Adrenal gland (tissue), 12 donors: ENCODE measurements around the gene KRT77. TPM values are rescaled to one million over a fixed set of nuclear protein-coding genes. Genes with fewer than 3 reads are reported as not detected.

Experiments
- DNase-seq, 7 donors: peaks; one replicate each; pipeline ENCODE4 v3.0.0-alpha.2; 2019 to 2020
- H3K27ac ChIP-seq, 5 donors: fragments of 200-600 bp; sonication (generic) in 4 of 5; 1 replicate in 3 of 5; 2 replicates in 2 of 5; pipeline versions ENCODE4 v1.5.1 to v1.8.0; 2016 to 2020; ENCODE audit warnings: mild to moderate bottlenecking in 1 of 5
- H3K27me3 ChIP-seq: fragments of 200-600 bp; 2 replicates; pipeline ENCODE4 v1.8.0; 2021
- H3K36me3 ChIP-seq, 2 donors: fragments of 200-600 bp; replicated peaks in 1 of 2; 1 replicate in 1 of 2; 2 replicates in 1 of 2; pipeline versions ENCODE4 v1.5.1 to v1.8.0; 2018 to 2022
- H3K4me1 ChIP-seq, 2 donors: fragments of 200-600 bp; replicated peaks in 1 of 2; 1 replicate in 1 of 2; 2 replicates in 1 of 2; pipeline versions ENCODE4 v1.5.1 to v1.8.0; 2018 to 2021
- H3K4me3 ChIP-seq, 4 donors: fragments of 200-600 bp; sonication (generic) in 3 of 4; one replicate each; pipeline ENCODE4 v1.5.1; 2016 to 2018
- H3K9me3 ChIP-seq, 3 donors: fragments of 200-600 bp; sonication (generic) in 1 of 3; replicated peaks in 1 of 3; 1 replicate in 2 of 3; 2 replicates in 1 of 3; pipeline versions ENCODE4 v1.5.1 to v1.8.0; 2016 to 2021
- POLR2A ChIP-seq, 2 donors: fragments of 450-650 bp; IDR thresholded peaks; one replicate each; pipeline ENCODE4 v1.6.1; 2017; ENCODE audit warnings: antibody characterized with exemption in 2 of 2, mild to moderate bottlenecking in 2 of 2, moderate library complexity in 1 of 2
- WGBS, 4 donors: extraction: QIAGEN DNeasy Blood & Tissue Kit in 2 of 4; methylation state at CpG; one replicate each; pipeline versions ENCODE4 v1.1.5 to v1.1.7; 2013 to 2017; 5-methylcytosine and 5-hydroxymethylcytosine counted together
- intact Hi-C, 2 donors: fragments of 100-400 bp; cut with DNase I; formaldehyde crosslinking; loops; one replicate each; pipeline versions ENCODE4 v1.14.1 to v1.15.0; 2022 to 2023
- polyA plus RNA-seq, 3 donors: library from polyadenylated mRNA; stranded (reverse); fragments of 200-250 nt in 2 of 3; fragments of 350-450 nt in 1 of 3; fragmentation: Illumina TruSeq in 1 of 3; extraction: RNeasy Lipid Tissue Mini Kit (QIAGEN cat#74804) in 1 of 3; gene quantifications; one replicate each; pipeline ENCODE4 v1.2.3, GENCODE V29; 2013 to 2014
- total RNA-seq, 9 donors: library from RNA; depleted of rRNA in 4 of 9; stranded (reverse); fragments of >200 nt in 4 of 9; fragments of 120-200 nt in 1 of 9; fragmentation: NEBNext Ultra II Directional in 1 of 9; extraction: Animal tissue kit (Norgen Biotek cat#: 25700) in 1 of 9; gene quantifications; one replicate each; pipeline versions ENCODE4 v1.1.0 to v1.2.4, GENCODE V29; 2013 to 2023
- TF ChIP-seq, protein P1 (sequence below), 6 experiments: fragments of 450-650 bp in 4 of 6; fragments of 200-600 bp in 2 of 6; sonication (generic) in 1 of 6; IDR thresholded peaks; 1 replicate in 5 of 6; 2 replicates in 1 of 6; pipeline versions ENCODE4 v1.5.1 to v1.8.0; 2016 to 2021; ENCODE audit warnings: antibody characterized with exemption in 6 of 6, mild to moderate bottlenecking in 2 of 6, moderate library complexity in 1 of 6
- donor health status: healthy with polysubstance abuse.
- donor health status: Bipolar disorder and iron deficiency.
- donor health status: DM: yes; HTN: yes; CAD: no.
- donor health status: DM: no; HTN: no; CAD: no.
- donor health status: DM: no; HTN: no; CAD: no.
- donor health status: DM: yes; HTN: yes; CAD: no.

The KRT77 gene
- total and polyA plus RNA-seq, 12 donors = not detected

DNA sequence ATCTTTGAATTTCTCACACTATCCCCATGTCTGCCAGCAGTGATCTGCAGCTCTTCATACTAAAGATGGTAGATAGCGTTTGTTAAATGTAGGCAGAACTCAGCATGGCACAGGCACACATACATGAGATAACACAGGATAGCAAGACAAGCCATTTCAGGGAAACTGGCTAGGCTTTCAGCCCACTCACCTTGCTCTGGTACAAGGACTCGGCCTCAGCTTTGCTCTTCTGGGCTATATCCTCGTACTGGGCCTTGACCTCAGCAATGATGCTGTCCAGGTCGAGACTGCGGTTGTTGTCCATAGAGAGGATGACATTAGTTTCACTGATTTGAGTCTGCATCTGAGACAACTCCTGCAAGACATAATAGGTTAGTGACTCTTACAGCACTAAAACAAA is 26.2 kb downstream of the KRT77 start:
- intact Hi-C loops = no loop called here
- WGBS, 4 donors = 84 to 88% (median 86%) methylated on average over 5 of the region's 5 CpGs

DNA sequence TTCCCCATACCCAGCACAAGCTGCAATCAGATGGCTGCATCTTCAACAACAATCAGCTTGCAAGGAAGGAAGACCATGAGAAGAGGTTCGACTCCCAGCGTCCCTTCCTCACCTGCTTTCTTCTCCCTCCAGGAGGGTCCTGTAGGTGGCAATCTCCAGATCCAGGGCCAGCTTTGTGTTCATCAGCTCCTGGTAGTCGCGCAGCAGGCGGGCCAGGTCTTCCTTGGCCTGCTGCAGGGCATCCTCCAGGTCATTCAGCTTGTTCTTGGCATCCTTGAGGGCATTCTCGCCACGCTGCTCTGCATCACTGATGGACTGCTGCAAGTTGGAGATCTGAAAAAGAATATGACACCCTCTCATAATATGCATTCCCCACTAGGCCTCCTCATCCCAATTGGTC is 27.2 kb downstream of the KRT77 start:
- no peak for DNase-seq
- Histone ChIP-seq H3K27me3 (peaks cover 14% of the 10 kb centered on the region), H3K27ac (no peak overlapping the region), H3K4me3 (no peak overlapping the region), H3K36me3 (no peaks in the 10 kb centered on the region), H3K9me3 (no peaks in the 10 kb centered on the region), H3K4me1 (no peaks in the 10 kb centered on the region)
- intact Hi-C loops = no loop called here
- TF ChIP-seq, protein P1, sequence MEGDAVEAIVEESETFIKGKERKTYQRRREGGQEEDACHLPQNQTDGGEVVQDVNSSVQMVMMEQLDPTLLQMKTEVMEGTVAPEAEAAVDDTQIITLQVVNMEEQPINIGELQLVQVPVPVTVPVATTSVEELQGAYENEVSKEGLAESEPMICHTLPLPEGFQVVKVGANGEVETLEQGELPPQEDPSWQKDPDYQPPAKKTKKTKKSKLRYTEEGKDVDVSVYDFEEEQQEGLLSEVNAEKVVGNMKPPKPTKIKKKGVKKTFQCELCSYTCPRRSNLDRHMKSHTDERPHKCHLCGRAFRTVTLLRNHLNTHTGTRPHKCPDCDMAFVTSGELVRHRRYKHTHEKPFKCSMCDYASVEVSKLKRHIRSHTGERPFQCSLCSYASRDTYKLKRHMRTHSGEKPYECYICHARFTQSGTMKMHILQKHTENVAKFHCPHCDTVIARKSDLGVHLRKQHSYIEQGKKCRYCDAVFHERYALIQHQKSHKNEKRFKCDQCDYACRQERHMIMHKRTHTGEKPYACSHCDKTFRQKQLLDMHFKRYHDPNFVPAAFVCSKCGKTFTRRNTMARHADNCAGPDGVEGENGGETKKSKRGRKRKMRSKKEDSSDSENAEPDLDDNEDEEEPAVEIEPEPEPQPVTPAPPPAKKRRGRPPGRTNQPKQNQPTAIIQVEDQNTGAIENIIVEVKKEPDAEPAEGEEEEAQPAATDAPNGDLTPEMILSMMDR (IDR thresholded peaks at IDR 0.05) = no peak
- no peak for TF ChIP-seq POLR2A (IDR thresholded peaks at IDR 0.05)
- WGBS, 4 donors = 81 to 94% (median 90%) methylated on average over 7 of the region's 7 CpGs

More for the DNA sequence above, 26.2 kb downstream of the KRT77 start:
- Histone ChIP-seq H3K27me3 (peaks cover 18% of the 10 kb centered on the region), H3K36me3 (no peaks in the 10 kb centered on the region), H3K27ac (no peak overlapping the region), H3K4me1 (no peaks in the 10 kb centered on the region), H3K4me3 (no peak overlapping the region), H3K9me3 (no peaks in the 10 kb centered on the region)
- TF ChIP-seq, protein P1 (IDR thresholded peaks at IDR 0.05) = no peak
- no peak for TF ChIP-seq POLR2A (IDR thresholded peaks at IDR 0.05)
- DNase-seq = no peak

DNA sequence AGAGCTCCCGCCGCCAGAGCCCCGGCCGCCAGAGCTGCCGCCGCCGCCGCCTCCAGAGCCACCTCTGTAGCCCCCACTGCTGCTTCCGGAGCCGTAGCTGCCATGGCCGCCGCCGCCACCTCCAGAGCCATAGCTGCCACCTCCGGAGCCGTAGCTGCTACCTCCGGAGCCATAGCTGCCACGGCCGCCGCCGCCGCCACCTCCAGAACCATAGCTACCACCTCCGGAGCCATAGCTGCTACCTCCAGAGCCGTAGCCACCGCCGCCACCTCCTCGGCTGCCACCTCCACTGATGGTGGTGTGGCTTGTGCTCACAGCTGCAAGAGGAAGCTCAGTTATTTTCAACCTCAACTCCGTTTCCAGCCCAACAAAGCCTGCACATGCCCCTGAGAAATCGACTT is 28.0 kb downstream of the KRT77 start:
- intact Hi-C loops = no loop called here
- peaks cover 13% of the 10 kb centered on the region for H3K27me3 ChIP-seq
- 90 to 93% (median 92%) methylated on average over 11 to 28 of the region's 28 CpGs for WGBS, 4 donors
- H3K27ac ChIP-seq = no peak overlapping the region
- no peaks in the 10 kb centered on the region for H3K9me3 ChIP-seq
- TF ChIP-seq, protein P1 (IDR thresholded peaks at IDR 0.05) = no peak
- no peak for TF ChIP-seq POLR2A (IDR thresholded peaks at IDR 0.05)
- no peaks in the 10 kb centered on the region for H3K36me3 ChIP-seq
- no peak overlapping the region for H3K4me3 ChIP-seq
- no peak for DNase-seq
- no peaks in the 10 kb centered on the region for H3K4me1 ChIP-seq

DNA sequence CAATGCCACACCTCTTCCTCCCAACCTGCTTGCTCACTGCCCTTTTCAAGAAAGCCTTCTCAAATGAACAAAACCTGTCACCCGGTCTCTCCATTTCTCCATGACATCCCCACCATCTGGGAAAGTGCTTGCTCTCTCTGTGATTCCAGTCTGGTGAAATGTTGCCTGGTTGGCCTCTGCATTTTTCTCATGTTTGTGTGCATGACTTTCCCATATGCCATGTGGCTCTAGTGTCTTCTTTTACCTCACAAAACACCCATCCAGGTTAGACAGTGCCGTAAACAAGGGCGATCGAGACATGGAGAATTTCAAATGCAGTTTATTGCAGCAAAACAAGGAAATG is 28.9 kb downstream of the KRT77 start:
- DNase-seq = no peak
- Histone ChIP-seq H3K4me3 (no peak overlapping the region), H3K4me1 (no peaks in the 10 kb centered on the region), H3K27me3 (peaks cover 18% of the 10 kb centered on the region), H3K27ac (no peak overlapping the region), H3K36me3 (no peaks in the 10 kb centered on the region), H3K9me3 (no peaks in the 10 kb centered on the region)
- intact Hi-C loops = no loop called here
- TF ChIP-seq POLR2A (IDR thresholded peaks at IDR 0.05) = no peak
- TF ChIP-seq, protein P1 (IDR thresholded peaks at IDR 0.05) = no peak
- 92 to 95% (median 94%) methylated on average over 4 of the region's 4 CpGs for WGBS, 4 donors
